OCI-LY3 (cell line): ENCODE data around the gene MVB12A.

Source experiments
- H2AFZ ChIP-seq: fragments of 200-600, 300-600 bp; shearing (Covaris generic); 2 replicates; pipeline ENCODE4 v1.6.0; 2014; ENCODE audit warnings: antibody characterized with exemption, low read depth, low read length
- H3K27ac ChIP-seq: fragments of 200-600, 300-600 bp; sonication (generic); 2 replicates; pipeline ENCODE4 v1.5.1; 2014; ENCODE audit warnings: mild to moderate bottlenecking, low read length, moderate library complexity, mixed read lengths
- H3K27me3 ChIP-seq: fragments of 200-600, 300-600 bp; sonication (generic); 2 replicates; pipeline ENCODE4 v1.6.1; 2014; ENCODE audit warnings: low read depth, low read length, mixed read lengths
- H3K36me3 ChIP-seq: fragments of 200-600, 300-600 bp; sonication (generic); replicated peaks from 2 replicates; pipeline ENCODE3; 2014; ENCODE audit warnings: low read depth, low read length, mixed read lengths
- H3K4me1 ChIP-seq: fragments of 300-600, 200-600 bp; sonication (generic); 2 replicates; pipeline ENCODE4 v1.6.1; 2014; ENCODE audit warnings: low read length, mixed read lengths
- H3K4me2 ChIP-seq: fragments of 200-600, 300-600 bp; sonication (generic); 2 replicates; pipeline ENCODE4 v1.6.1; 2014; ENCODE audit warnings: low read length, mixed read lengths
- H3K4me3 ChIP-seq: fragments of 300-600, 200-600 bp; sonication (generic); 2 replicates; pipeline ENCODE4 v1.5.1; 2014; ENCODE audit warnings: antibody characterized with exemption, mild to moderate bottlenecking, low read length, moderate library complexity
- H3K79me2 ChIP-seq: fragments of 300-600, 200-600 bp; shearing (Covaris generic); 2 replicates; pipeline ENCODE4 v1.6.1; 2014; ENCODE audit warnings: mild to moderate bottlenecking, low read length, mixed read lengths
- H3K9ac ChIP-seq: fragments of 300-600, 200-600 bp; shearing (Covaris generic); 2 replicates; pipeline ENCODE4 v1.6.0; 2014; ENCODE audit warnings: mild to moderate bottlenecking, low read length, moderate library complexity
- H3K9me3 ChIP-seq: fragments of 200-600, 300-600 bp; shearing (Covaris generic); 2 replicates; pipeline ENCODE4 v1.6.1; 2014; ENCODE audit warnings: low read length, mixed read lengths; ENCODE audit not compliant: insufficient read depth
- H4K20me1 ChIP-seq: fragments of 200-600, 300-600 bp; sonication (generic); 2 replicates; pipeline ENCODE4 v1.6.1; 2016; ENCODE audit warnings: low read length, mixed read lengths; ENCODE audit not compliant: insufficient read depth
- CTCF ChIP-seq: fragments of 200-600, 300-600 bp; sonication (generic); IDR thresholded peaks from 2 replicates; pipeline ENCODE4 v1.5.1; 2014; ENCODE audit warnings: antibody characterized with exemption, low read length, low read depth
- EZH2phosphoT487 ChIP-seq: fragments of 200-600 bp; shearing (Covaris generic); IDR thresholded peaks from 2 replicates; pipeline ENCODE4 v1.6.1; 2018; ENCODE audit warnings: antibody characterized with exemption, mixed run types, low read depth

The MVB12A gene

GRCh38 chr19:17460372-17461230 is 40.8 kb downstream of the MVB12A start, which contains the start of gene NXNL1:
NXNL1 (minus strand) TSS chr19:17460926; CDS start chr19:17460869, 57 bp downstream.
- H4K20me1 ChIP-seq, result no peaks in the 10 kb centered on the region
- no peaks in the 10 kb centered on the region for H3K79me2 ChIP-seq
- H3K27me3 ChIP-seq, result peaks cover 15% of the 10 kb centered on the region
- no peak within 1 kb of the TSS for H3K27ac ChIP-seq
- H2AFZ ChIP-seq, result no peak within 1 kb of the TSS
- H3K36me3 ChIP-seq, result no peaks in the 10 kb centered on the region
- no peak within 1 kb of the TSS for H3K4me3 ChIP-seq
- H3K9ac ChIP-seq, result no peak within 1 kb of the TSS
- no peak within 1 kb of the TSS for H3K4me2 ChIP-seq
- H3K4me1 ChIP-seq, result no peaks in the 10 kb centered on the region
- H3K9me3 ChIP-seq, result no peaks in the 10 kb centered on the region
- TF ChIP-seq EZH2phosphoT487 (no peak), CTCF (no peak)

- peaks cover 10% of the 10 kb centered on the region for H3K27me3 ChIP-seq
- peaks cover 22% of the 10 kb centered on the region for H3K4me1 ChIP-seq
- H3K4me2 ChIP-seq, result no peak overlapping the region
- H4K20me1 ChIP-seq, result no peaks in the 10 kb centered on the region
- H3K9ac ChIP-seq, result no peak overlapping the region
- H3K9me3 ChIP-seq, result no peaks in the 10 kb centered on the region
- no peak overlapping the region for H3K27ac ChIP-seq
- no peak for TF ChIP-seq EZH2phosphoT487
- TF ChIP-seq CTCF, result no peak
- H2AFZ ChIP-seq, result no peak overlapping the region
- no peak overlapping the region for H3K4me3 ChIP-seq
- no peaks in the 10 kb centered on the region for H3K36me3 ChIP-seq
- H3K79me2 ChIP-seq, result no peaks in the 10 kb centered on the region
These were observed 46.6 kb downstream of the MVB12A start for GRCh38 chr19:17466487-17466850.

- Histone ChIP-seq H2AFZ (peak overlapping the region; percentile 7; the same call in 1 of the 2 replicates), H3K9me3 (no peaks in the 10 kb centered on the region), H3K79me2 (no peaks in the 10 kb centered on the region), H3K4me3 (no peak overlapping the region), H3K9ac (no peak overlapping the region), H4K20me1 (no peaks in the 10 kb centered on the region), H3K27me3 (peaks cover 10% of the 10 kb centered on the region), H3K4me2 (no peak overlapping the region), H3K4me1 (peaks cover 22% of the 10 kb centered on the region), H3K36me3 (no peaks in the 10 kb centered on the region), H3K27ac (no peak overlapping the region)
- TF ChIP-seq EZH2phosphoT487, result no peak
- no peak for TF ChIP-seq CTCF
These were observed 47.8 kb downstream of the MVB12A start for GRCh38 chr19:17467471-17468301.
